ENCODE data around the gene TLE7. TPM values are rescaled to one million over a fixed set of nuclear protein-coding genes. Genes with fewer than 3 reads are reported as not detected.

Gene TLE7
- total and polyA plus RNA-seq, 2 experiments from 2014 or later = 0.44 to 2.5 TPM

DNA sequence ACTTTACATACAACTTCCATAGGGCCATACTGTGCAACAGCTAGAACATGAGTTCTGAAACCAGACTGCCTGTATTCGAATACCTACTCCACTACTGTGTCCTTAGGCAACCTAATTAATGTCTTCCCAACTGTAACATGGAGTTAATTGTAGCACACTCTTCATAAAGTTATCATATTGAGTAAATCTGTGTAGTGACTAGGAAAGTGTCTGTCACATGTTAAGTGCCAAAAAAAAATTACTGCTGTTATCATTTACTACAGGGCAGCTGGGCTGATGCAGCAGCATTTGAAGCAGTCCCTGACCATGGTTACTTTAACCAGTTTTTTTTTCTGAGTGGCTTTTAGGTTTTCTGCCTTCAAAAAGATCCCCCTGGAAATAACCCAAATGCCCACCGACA lies 31.1 kb upstream of the TLE7 start:
- Mint-ChIP-seq H3K4me1 (no peaks in the 10 kb centered on the region), H3K36me3 (ENCODE audit: low read depth) (0 out of 3 replicates have a peak, but pooled peaks cover 3% of the 10 kb centered on the region), H3K27me3 (ENCODE audit: insufficient read depth, low read depth, poor library complexity) (peaks cover 4% of the 10 kb centered on the region), H3K27ac (no peak overlapping the region), H3K4me3 (no peak overlapping the region), H3K9me3 (no peaks in the 10 kb centered on the region)
- TF ChIP-seq ZNF331 (CRISPR knock-in tag; IDR thresholded peaks at IDR 0.05; ENCODE audit: low read depth) (no peak), ZNF114 (CRISPR knock-in tag; IDR thresholded peaks at IDR 0.05) (no peak), NANOG (IDR thresholded peaks at IDR 0.05; ENCODE audit: borderline replicate concordance) (no peak), STAT1 (IDR thresholded peaks at IDR 0.05; ENCODE audit: unreplicated experiment) (no peak), EZH2phosphoT487 (IDR thresholded peaks at IDR 0.05; ENCODE audit: unreplicated experiment) (no peak)
- TF ChIP-seq, protein P1, sequence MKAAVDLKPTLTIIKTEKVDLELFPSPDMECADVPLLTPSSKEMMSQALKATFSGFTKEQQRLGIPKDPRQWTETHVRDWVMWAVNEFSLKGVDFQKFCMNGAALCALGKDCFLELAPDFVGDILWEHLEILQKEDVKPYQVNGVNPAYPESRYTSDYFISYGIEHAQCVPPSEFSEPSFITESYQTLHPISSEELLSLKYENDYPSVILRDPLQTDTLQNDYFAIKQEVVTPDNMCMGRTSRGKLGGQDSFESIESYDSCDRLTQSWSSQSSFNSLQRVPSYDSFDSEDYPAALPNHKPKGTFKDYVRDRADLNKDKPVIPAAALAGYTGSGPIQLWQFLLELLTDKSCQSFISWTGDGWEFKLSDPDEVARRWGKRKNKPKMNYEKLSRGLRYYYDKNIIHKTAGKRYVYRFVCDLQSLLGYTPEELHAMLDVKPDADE (IDR thresholded peaks at IDR 0.05) = no peak
- TF ChIP-seq, protein P2, sequence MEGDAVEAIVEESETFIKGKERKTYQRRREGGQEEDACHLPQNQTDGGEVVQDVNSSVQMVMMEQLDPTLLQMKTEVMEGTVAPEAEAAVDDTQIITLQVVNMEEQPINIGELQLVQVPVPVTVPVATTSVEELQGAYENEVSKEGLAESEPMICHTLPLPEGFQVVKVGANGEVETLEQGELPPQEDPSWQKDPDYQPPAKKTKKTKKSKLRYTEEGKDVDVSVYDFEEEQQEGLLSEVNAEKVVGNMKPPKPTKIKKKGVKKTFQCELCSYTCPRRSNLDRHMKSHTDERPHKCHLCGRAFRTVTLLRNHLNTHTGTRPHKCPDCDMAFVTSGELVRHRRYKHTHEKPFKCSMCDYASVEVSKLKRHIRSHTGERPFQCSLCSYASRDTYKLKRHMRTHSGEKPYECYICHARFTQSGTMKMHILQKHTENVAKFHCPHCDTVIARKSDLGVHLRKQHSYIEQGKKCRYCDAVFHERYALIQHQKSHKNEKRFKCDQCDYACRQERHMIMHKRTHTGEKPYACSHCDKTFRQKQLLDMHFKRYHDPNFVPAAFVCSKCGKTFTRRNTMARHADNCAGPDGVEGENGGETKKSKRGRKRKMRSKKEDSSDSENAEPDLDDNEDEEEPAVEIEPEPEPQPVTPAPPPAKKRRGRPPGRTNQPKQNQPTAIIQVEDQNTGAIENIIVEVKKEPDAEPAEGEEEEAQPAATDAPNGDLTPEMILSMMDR (conservative IDR thresholded peaks at IDR 0.05; ENCODE audit: low read depth in 2 of 2) = no peak
- TF ChIP-seq, protein P3, sequence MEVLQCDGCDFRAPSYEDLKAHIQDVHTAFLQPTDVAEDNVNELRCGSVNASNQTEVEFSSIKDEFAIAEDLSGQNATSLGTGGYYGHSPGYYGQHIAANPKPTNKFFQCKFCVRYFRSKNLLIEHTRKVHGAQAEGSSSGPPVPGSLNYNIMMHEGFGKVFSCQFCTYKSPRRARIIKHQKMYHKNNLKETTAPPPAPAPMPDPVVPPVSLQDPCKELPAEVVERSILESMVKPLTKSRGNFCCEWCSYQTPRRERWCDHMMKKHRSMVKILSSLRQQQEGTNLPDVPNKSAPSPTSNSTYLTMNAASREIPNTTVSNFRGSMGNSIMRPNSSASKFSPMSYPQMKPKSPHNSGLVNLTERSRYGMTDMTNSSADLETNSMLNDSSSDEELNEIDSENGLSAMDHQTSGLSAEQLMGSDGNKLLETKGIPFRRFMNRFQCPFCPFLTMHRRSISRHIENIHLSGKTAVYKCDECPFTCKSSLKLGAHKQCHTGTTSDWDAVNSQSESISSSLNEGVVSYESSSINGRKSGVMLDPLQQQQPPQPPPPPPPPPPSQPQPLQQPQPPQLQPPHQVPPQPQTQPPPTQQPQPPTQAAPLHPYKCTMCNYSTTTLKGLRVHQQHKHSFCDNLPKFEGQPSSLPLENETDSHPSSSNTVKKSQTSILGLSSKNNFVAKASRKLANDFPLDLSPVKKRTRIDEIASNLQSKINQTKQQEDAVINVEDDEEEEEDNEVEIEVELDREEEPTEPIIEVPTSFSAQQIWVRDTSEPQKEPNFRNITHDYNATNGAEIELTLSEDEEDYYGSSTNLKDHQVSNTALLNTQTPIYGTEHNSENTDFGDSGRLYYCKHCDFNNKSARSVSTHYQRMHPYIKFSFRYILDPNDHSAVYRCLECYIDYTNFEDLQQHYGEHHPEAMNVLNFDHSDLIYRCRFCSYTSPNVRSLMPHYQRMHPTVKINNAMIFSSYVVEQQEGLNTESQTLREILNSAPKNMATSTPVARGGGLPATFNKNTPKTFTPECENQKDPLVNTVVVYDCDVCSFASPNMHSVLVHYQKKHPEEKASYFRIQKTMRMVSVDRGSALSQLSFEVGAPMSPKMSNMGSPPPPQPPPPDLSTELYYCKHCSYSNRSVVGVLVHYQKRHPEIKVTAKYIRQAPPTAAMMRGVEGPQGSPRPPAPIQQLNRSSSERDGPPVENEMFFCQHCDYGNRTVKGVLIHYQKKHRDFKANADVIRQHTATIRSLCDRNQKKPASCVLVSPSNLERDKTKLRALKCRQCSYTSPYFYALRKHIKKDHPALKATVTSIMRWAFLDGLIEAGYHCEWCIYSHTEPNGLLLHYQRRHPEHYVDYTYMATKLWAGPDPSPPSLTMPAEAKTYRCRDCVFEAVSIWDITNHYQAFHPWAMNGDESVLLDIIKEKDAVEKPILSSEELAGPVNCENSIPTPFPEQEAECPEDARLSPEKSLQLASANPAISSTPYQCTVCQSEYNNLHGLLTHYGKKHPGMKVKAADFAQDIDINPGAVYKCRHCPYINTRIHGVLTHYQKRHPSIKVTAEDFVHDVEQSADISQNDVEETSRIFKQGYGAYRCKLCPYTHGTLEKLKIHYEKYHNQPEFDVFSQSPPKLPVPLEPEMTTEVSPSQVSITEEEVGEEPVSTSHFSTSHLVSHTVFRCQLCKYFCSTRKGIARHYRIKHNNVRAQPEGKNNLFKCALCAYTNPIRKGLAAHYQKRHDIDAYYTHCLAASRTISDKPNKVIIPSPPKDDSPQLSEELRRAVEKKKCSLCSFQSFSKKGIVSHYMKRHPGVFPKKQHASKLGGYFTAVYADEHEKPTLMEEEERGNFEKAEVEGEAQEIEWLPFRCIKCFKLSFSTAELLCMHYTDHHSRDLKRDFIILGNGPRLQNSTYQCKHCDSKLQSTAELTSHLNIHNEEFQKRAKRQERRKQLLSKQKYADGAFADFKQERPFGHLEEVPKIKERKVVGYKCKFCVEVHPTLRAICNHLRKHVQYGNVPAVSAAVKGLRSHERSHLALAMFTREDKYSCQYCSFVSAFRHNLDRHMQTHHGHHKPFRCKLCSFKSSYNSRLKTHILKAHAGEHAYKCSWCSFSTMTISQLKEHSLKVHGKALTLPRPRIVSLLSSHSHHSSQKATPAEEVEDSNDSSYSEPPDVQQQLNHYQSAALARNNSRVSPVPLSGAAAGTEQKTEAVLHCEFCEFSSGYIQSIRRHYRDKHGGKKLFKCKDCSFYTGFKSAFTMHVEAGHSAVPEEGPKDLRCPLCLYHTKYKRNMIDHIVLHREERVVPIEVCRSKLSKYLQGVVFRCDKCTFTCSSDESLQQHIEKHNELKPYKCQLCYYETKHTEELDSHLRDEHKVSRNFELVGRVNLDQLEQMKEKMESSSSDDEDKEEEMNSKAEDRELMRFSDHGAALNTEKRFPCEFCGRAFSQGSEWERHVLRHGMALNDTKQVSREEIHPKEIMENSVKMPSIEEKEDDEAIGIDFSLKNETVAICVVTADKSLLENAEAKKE (CRISPR knock-in tag; IDR thresholded peaks at IDR 0.05) = no peak
- no peak overlapping the region for H3K27ac ChIP-seq (ENCODE audit: low read depth)
- H3K4me1 ChIP-seq (ENCODE audit: insufficient read depth) = no peaks in the 10 kb centered on the region
- ATAC-seq = no peak
- H3F3A ChIP-seq (replicated peaks; ENCODE audit: low read depth) = no peaks in the 10 kb centered on the region
- H3K4me3 ChIP-seq = no peak overlapping the region
- H2AFZ ChIP-seq = no peak overlapping the region
- DNase-seq (ENCODE audit: low spot score) = no peak
- no peak overlapping the region for H3K4me2 ChIP-seq
- no peaks in the 10 kb centered on the region for H3K79me2 ChIP-seq (replicated peaks; ENCODE audit: insufficient read depth)
- H3K9me2 ChIP-seq (ENCODE audit: insufficient read depth) = no peaks in the 10 kb centered on the region
- no peaks in the 10 kb centered on the region for H3K27me3 ChIP-seq (ENCODE audit: insufficient read depth)
- H4K20me1 ChIP-seq (replicated peaks; ENCODE audit: insufficient read depth) = peaks cover 4% of the 10 kb centered on the region
- no peaks in the 10 kb centered on the region for H3K36me3 ChIP-seq (ENCODE audit: insufficient read depth)

All from GM23338 (cell line).